Measurements from ENCODE around the gene MTOR. TPM values are rescaled to one million over a fixed set of nuclear protein-coding genes. Genes with fewer than 3 reads are reported as not detected.
"Not testable (repeated sequence)": the region's sequence is repeated elsewhere in the genome, so short reads cannot be mapped to it uniquely, and the experiment has no call there.

The MTOR gene
- 21.4 TPM for total RNA-seq (ENCODE audit: insufficient read depth, low replicate concordance)

GRCh38 chr1:11262171-11263049 lies at the start of gene MTOR:
TSS of gene MTOR (minus strand) at chr1:11262551. CDS start at chr1:11259409, 3,142 bp downstream.
- peak; percentile 100 for DNase-seq (ENCODE audit: low spot score)

GRCh38 chr1:11309385-11309784 lies 47.0 kb upstream of the MTOR start:
- DNase-seq (ENCODE audit: low spot score): no peak

- DNase-seq (ENCODE audit: low spot score): no peak
Measured at GRCh38 chr1:11308699-11309224, 46.4 kb upstream of the MTOR start.

GRCh38 chr1:11307852-11308251 lies 45.5 kb upstream of the MTOR start:
- DNase-seq (ENCODE audit: low spot score): no peak

- not testable (repeated sequence) for DNase-seq (ENCODE audit: low spot score)
Measured at GRCh38 chr1:11305516-11305915, 43.2 kb upstream of the MTOR start.

GRCh38 chr1:11302366-11302765 lies 40.0 kb upstream of the MTOR start:
- DNase-seq (ENCODE audit: low spot score): no peak

- no peak for DNase-seq (ENCODE audit: low spot score)
Measured at GRCh38 chr1:11301601-11302000, 39.2 kb upstream of the MTOR start.

- no peak for DNase-seq (ENCODE audit: low spot score)
Measured at GRCh38 chr1:11299225-11299574, 36.8 kb upstream of the MTOR start.

- DNase-seq (ENCODE audit: low spot score): no peak
Measured at GRCh38 chr1:11298390-11299224, 36.3 kb upstream of the MTOR start.

GRCh38 chr1:11297774-11298173 lies 35.4 kb upstream of the MTOR start:
- not testable (repeated sequence) for DNase-seq (ENCODE audit: low spot score)

- no peak for DNase-seq (ENCODE audit: low spot score)
Measured at GRCh38 chr1:11295905-11296304, 33.6 kb upstream of the MTOR start.

GRCh38 chr1:11294951-11295350 lies 32.6 kb upstream of the MTOR start:
- DNase-seq (ENCODE audit: low spot score): no peak

- no peak for DNase-seq (ENCODE audit: low spot score)
Measured at GRCh38 chr1:11293856-11294255, 31.5 kb upstream of the MTOR start.

- no peak for DNase-seq (ENCODE audit: low spot score)
Measured at GRCh38 chr1:11291049-11291448, 28.7 kb upstream of the MTOR start.

- DNase-seq (ENCODE audit: low spot score): no peak
Measured at GRCh38 chr1:11289064-11289463, 26.7 kb upstream of the MTOR start.

GRCh38 chr1:11286735-11287410 lies 24.5 kb upstream of the MTOR start:
- DNase-seq (ENCODE audit: low spot score): no peak

GRCh38 chr1:11285883-11286734 lies 23.8 kb upstream of the MTOR start:
- DNase-seq (ENCODE audit: low spot score): peak; percentile 12

GRCh38 chr1:11284784-11285183 lies 22.4 kb upstream of the MTOR start:
- no peak for DNase-seq (ENCODE audit: low spot score)

GRCh38 chr1:11283151-11283550 lies 20.8 kb upstream of the MTOR start:
- no peak for DNase-seq (ENCODE audit: low spot score)

- DNase-seq (ENCODE audit: low spot score): peak; percentile 14
Measured at GRCh38 chr1:11281518-11282331, 19.4 kb upstream of the MTOR start.
